ENCODE results near the gene RABEP2. TPM values are rescaled to one million over a fixed set of nuclear protein-coding genes. Genes with fewer than 3 reads are reported as not detected.
"Not testable (repeated sequence)": the region's sequence is repeated elsewhere in the genome, so short reads cannot be mapped to it uniquely, and the experiment has no call there.

The RABEP2 gene
- total RNA-seq, 4 donors from 2014 or later = 70.6 to 394 (median 120) TPM

DNA sequence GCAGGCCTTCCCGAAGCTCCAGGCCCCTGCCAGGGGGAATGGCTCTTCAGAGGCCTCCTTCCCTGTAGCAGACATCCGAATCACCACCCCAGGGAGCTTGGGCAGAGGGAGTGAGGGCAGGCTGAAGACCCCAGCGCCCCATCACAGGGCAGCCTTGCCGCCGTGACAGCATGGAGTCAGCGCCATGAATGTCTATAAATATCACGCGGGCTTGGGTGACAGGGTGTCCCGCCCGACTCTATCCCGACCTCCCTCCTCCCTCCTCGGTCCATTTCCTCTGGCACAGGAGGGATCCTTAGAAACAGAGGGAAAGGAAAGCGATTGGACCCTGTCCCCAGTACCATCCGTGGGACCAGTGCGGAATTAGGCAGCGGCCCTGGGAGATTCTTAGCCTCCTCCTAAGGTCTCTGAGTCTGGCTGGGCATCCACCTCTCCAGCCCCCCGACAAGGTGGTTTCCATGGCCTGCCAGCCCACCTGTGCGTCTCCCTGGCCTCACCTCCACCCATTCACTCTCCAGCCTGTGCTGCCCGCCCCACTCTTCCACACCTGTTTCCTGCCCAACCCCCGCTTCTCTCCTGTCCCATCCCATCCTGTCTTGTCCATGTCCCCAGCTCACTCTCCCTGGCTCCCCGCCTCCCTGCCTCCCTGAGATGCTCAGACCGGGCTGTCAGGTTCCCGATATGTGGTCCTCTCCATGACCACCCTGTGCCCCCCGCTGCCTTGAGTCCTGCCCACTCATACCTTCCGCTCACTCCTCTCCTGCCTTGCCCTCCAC lies 41.6 kb downstream of the RABEP2 start:
- no peak for DNase-seq
- TF ChIP-seq POLR2A (IDR thresholded peaks at IDR 0.05) = no peak
- TF ChIP-seq, protein P1, sequence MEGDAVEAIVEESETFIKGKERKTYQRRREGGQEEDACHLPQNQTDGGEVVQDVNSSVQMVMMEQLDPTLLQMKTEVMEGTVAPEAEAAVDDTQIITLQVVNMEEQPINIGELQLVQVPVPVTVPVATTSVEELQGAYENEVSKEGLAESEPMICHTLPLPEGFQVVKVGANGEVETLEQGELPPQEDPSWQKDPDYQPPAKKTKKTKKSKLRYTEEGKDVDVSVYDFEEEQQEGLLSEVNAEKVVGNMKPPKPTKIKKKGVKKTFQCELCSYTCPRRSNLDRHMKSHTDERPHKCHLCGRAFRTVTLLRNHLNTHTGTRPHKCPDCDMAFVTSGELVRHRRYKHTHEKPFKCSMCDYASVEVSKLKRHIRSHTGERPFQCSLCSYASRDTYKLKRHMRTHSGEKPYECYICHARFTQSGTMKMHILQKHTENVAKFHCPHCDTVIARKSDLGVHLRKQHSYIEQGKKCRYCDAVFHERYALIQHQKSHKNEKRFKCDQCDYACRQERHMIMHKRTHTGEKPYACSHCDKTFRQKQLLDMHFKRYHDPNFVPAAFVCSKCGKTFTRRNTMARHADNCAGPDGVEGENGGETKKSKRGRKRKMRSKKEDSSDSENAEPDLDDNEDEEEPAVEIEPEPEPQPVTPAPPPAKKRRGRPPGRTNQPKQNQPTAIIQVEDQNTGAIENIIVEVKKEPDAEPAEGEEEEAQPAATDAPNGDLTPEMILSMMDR (IDR thresholded peaks at IDR 0.05) = no peak
- Histone ChIP-seq H3K9me3 (no peaks in the 10 kb centered on the region), H3K4me3 (no peak overlapping the region), H3K27ac (no peak overlapping the region), H3K4me1 (peaks cover 0 to 15% (median 6%) of the 10 kb centered on the region in 4 donors), H3K36me3 (no peaks in the 10 kb centered on the region), H3K27me3 (no peaks in the 10 kb centered on the region)

- no peaks in the 10 kb centered on the region for H3K36me3 ChIP-seq
- no peak overlapping the region for H3K4me3 ChIP-seq
- no peaks in the 10 kb centered on the region for H3K27me3 ChIP-seq
- DNase-seq = no peak
- peaks cover 0 to 15% (median 6%) of the 10 kb centered on the region in 4 donors for H3K4me1 ChIP-seq
- TF ChIP-seq POLR2A (IDR thresholded peaks at IDR 0.05) = no peak
- TF ChIP-seq, protein P1 (IDR thresholded peaks at IDR 0.05) = no peak
- no peak overlapping the region for H3K27ac ChIP-seq
- H3K9me3 ChIP-seq = no peaks in the 10 kb centered on the region
Observed at GRCh38 chr16:28882551-28883160, 42.4 kb downstream of the RABEP2 start.

DNA sequence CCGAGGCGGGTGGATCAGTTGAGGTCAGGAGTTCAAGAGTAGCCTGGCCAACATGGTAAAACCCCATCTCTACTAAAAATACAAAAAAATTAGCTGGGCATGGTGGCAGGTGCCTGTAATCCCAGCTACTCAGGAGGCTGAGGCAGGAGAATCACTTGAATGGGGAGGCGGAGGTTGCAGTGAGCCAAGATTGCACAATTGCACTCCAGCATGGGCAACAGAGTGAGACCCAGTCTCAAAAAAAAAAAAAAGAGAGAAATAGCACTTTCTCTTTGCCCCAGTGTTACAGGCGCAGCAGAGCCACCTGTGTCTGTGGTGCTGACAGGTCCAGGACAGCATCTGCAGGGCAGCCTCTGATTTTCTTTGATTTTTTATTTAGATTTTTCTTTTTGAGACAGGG lies 43.5 kb downstream of the RABEP2 start:
- peaks cover 0 to 15% (median 6%) of the 10 kb centered on the region in 4 donors for H3K4me1 ChIP-seq
- H3K4me3 ChIP-seq, H3K36me3 ChIP-seq, DNase-seq, H3K27ac ChIP-seq, H3K9me3 ChIP-seq, H3K27me3 ChIP-seq: not testable (repeated sequence)

- H3K36me3 ChIP-seq = no peaks in the 10 kb centered on the region
- peaks cover 0 to 15% (median 6%) of the 10 kb centered on the region in 4 donors for H3K4me1 ChIP-seq
- H3K9me3 ChIP-seq = no peaks in the 10 kb centered on the region
- no peak overlapping the region for H3K27ac ChIP-seq
- H3K27me3 ChIP-seq = no peaks in the 10 kb centered on the region
- TF ChIP-seq POLR2A (IDR thresholded peaks at IDR 0.05) = no peak
- TF ChIP-seq, protein P1 (IDR thresholded peaks at IDR 0.05) = no peak
- no peak for DNase-seq
- no peak overlapping the region for H3K4me3 ChIP-seq
Observed at GRCh38 chr16:28880955-28881354, 44.1 kb downstream of the RABEP2 start.

DNA sequence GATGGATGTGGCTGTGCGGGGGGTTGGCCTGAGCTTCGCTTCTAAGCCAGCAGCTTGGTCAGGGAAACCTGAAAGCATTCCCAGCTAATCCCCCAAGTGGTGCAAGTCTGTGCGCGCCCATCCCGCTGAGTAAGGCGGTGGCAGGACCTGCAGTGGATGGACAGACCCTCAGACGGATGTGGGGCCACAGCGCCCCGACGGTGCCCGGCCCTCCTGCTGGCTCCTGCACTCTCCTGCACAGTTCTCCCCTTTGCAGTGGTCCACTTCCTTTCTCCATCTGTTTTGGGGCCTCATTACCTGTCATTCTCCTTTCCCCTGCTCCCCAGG lies 44.5 kb downstream of the RABEP2 start:
- Histone ChIP-seq H3K36me3 (no peaks in the 10 kb centered on the region), H3K9me3 (no peaks in the 10 kb centered on the region), H3K27ac (no peak overlapping the region), H3K4me1 (peaks cover 0 to 15% (median 6%) of the 10 kb centered on the region in 4 donors), H3K27me3 (no peaks in the 10 kb centered on the region), H3K4me3 (peak overlapping the region in 2 of 4 donors; percentile 78 to 79)
- DNase-seq = no peak
- TF ChIP-seq, protein P1 (IDR thresholded peaks at IDR 0.05) = no peak
- no peak for TF ChIP-seq POLR2A (IDR thresholded peaks at IDR 0.05)

GRCh38 chr16:28879841-28880588 lies 45.0 kb downstream of the RABEP2 start:
- Histone ChIP-seq H3K27ac (peak overlapping the region in 2 of 4 donors; percentile 14 to 68), H3K4me3 (peak overlapping the region; percentile 47 to 79 (median 75)), H3K9me3 (no peaks in the 10 kb centered on the region), H3K4me1 (peaks cover 0 to 15% (median 6%) of the 10 kb centered on the region in 4 donors), H3K27me3 (no peaks in the 10 kb centered on the region), H3K36me3 (no peaks in the 10 kb centered on the region)
- TF ChIP-seq, protein P1 (IDR thresholded peaks at IDR 0.05) = peak in 5 of 6 experiments; percentile 23 to 44 (median 32)
- TF ChIP-seq POLR2A (IDR thresholded peaks at IDR 0.05) = no peak
- DNase-seq = peak; percentile 87 to 94 (median 92)
